ENCODE measurements around the gene FAM107A. TPM values are rescaled to one million over a fixed set of nuclear protein-coding genes. Genes with fewer than 3 reads are reported as not detected.

The FAM107A gene
- total RNA-seq, 6 experiments from 2014 or later: 0.11 to 0.22 (median 0.12) TPM; not detected in 2

- TF ChIP-seq, protein P1, sequence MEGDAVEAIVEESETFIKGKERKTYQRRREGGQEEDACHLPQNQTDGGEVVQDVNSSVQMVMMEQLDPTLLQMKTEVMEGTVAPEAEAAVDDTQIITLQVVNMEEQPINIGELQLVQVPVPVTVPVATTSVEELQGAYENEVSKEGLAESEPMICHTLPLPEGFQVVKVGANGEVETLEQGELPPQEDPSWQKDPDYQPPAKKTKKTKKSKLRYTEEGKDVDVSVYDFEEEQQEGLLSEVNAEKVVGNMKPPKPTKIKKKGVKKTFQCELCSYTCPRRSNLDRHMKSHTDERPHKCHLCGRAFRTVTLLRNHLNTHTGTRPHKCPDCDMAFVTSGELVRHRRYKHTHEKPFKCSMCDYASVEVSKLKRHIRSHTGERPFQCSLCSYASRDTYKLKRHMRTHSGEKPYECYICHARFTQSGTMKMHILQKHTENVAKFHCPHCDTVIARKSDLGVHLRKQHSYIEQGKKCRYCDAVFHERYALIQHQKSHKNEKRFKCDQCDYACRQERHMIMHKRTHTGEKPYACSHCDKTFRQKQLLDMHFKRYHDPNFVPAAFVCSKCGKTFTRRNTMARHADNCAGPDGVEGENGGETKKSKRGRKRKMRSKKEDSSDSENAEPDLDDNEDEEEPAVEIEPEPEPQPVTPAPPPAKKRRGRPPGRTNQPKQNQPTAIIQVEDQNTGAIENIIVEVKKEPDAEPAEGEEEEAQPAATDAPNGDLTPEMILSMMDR (IDR thresholded peaks at IDR 0.05): no peak
- peak overlapping the region; percentile 84 for H3K27ac Mint-ChIP-seq
These were observed 13.7 kb downstream of the FAM107A start for GRCh38 chr3:58563386-58564035.

GRCh38 chr3:58562498-58562897 is 14.7 kb downstream of the FAM107A start:
- Mint-ChIP-seq H3K27me3 (ENCODE audit: insufficient read depth) (no peaks in the 10 kb centered on the region; the same call in 1 of the 2 replicates), H3K27ac (no peak overlapping the region), H3K4me3 (no peak overlapping the region), H3K36me3 (ENCODE audit: low read depth) (no peaks in the 10 kb centered on the region), H3K4me1 (ENCODE audit: low read depth) (peaks cover 52% of the 10 kb centered on the region), H3K9me3 (no peaks in the 10 kb centered on the region)
- TF ChIP-seq, protein P1 (IDR thresholded peaks at IDR 0.05): no peak
- no peak for DNase-seq

More at GRCh38 chr3:58563386-58564035, 13.7 kb downstream of the FAM107A start:
- DNase-seq: no peak
- Mint-ChIP-seq H3K4me3 (peak overlapping the region; percentile 43), H3K4me1 (ENCODE audit: low read depth) (peaks cover 51% of the 10 kb centered on the region), H3K36me3 (ENCODE audit: low read depth) (no peaks in the 10 kb centered on the region), H3K9me3 (no peaks in the 10 kb centered on the region), H3K27me3 (ENCODE audit: insufficient read depth) (no peaks in the 10 kb centered on the region; the same call in 1 of the 2 replicates)

DNA sequence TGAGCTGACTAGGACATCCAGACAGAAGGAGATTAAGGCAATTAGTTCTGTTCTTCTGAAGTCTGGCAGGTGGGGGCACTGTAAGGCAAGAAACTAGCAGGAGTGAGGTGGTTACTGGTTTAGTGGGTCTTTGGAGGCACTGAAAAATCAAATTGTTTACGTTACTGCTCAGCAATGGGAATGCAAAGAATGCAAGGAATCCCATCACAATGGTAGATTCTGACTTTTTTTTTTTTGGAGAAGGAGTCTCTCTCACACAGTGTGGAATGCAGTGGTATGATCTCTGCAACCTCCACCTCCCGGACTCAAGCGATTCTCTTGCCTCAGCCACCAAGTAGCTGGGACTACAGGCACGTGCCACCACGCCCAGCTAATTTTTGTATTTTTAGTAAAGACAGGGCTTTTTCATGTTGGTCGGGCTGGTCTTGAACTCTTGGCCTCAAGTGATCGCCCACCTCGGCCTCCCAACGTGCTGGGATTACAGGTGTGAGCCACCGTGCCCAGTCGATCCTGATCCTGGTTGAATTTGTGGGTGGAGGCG is 16.4 kb downstream of the FAM107A start:
- DNase-seq: peak; percentile 98
- Mint-ChIP-seq H3K27me3 (ENCODE audit: insufficient read depth) (peaks cover 5% of the 10 kb centered on the region), H3K27ac (peak overlapping the region; percentile 79), H3K4me3 (no peak overlapping the region; the same call in 1 of the 2 replicates), H3K36me3 (ENCODE audit: low read depth) (no peaks in the 10 kb centered on the region), H3K4me1 (ENCODE audit: low read depth) (peaks cover 63% of the 10 kb centered on the region), H3K9me3 (no peaks in the 10 kb centered on the region)
- TF ChIP-seq, protein P1 (IDR thresholded peaks at IDR 0.05): peak; percentile 79

GRCh38 chr3:58559586-58559985 is 17.6 kb downstream of the FAM107A start:
- Mint-ChIP-seq H3K4me3 (no peak overlapping the region), H3K27ac (no peak overlapping the region), H3K9me3 (no peaks in the 10 kb centered on the region), H3K4me1 (ENCODE audit: low read depth) (peaks cover 51% of the 10 kb centered on the region), H3K36me3 (ENCODE audit: low read depth) (no peaks in the 10 kb centered on the region), H3K27me3 (ENCODE audit: insufficient read depth) (peaks cover 5% of the 10 kb centered on the region)
- no peak for DNase-seq
- TF ChIP-seq, protein P1 (IDR thresholded peaks at IDR 0.05): no peak

GRCh38 chr3:58557491-58557890 is 19.7 kb downstream of the FAM107A start:
- no peak for DNase-seq
- H3K27me3 Mint-ChIP-seq (ENCODE audit: insufficient read depth): peaks cover 5% of the 10 kb centered on the region; the same call in 1 of the 2 replicates
- no peaks in the 10 kb centered on the region for H3K9me3 Mint-ChIP-seq
- peaks cover 32% of the 10 kb centered on the region for H3K4me1 Mint-ChIP-seq (ENCODE audit: low read depth)
- TF ChIP-seq, protein P1 (IDR thresholded peaks at IDR 0.05): no peak
- no peak overlapping the region for H3K27ac Mint-ChIP-seq
- no peaks in the 10 kb centered on the region for H3K36me3 Mint-ChIP-seq (ENCODE audit: low read depth)
- no peak overlapping the region for H3K4me3 Mint-ChIP-seq
